Right lobe of liver (tissue), 6 donors: Measurements from ENCODE around the gene PML. TPM values are rescaled to one million over a fixed set of nuclear protein-coding genes. Genes with fewer than 3 reads are reported as not detected.
"Not testable (repeated sequence)": the region's sequence is repeated elsewhere in the genome, so short reads cannot be mapped to it uniquely, and the experiment has no call there.

Experiments used
- ATAC-seq, 4 donors: fragments of 200-7000 bp; cut with Tn5 transposase; one replicate each; pipeline ENCODE4 v1.9.1; 2020; ENCODE audit warnings: mild to moderate bottlenecking in 4 of 4, moderate library complexity in 4 of 4
- DNase-seq, 3 donors: peaks; one replicate each; pipeline ENCODE4 v3.0.0-alpha.2; 2020
- H3K27ac ChIP-seq, 3 donors: fragments of 200-600 bp; one replicate each; pipeline ENCODE4 v1.8.0; 2022
- H3K27me3 ChIP-seq, 2 donors: fragments of 200-600 bp; one replicate each; pipeline ENCODE4 v1.8.0; 2022
- H3K36me3 ChIP-seq, 4 donors: fragments of 200-600 bp; sonication (generic) in 1 of 4; one replicate each; pipeline versions ENCODE4 v1.5.1 to v1.8.0; 2017 to 2022; ENCODE audit warnings: control low read depth in 1 of 4
- H3K4me1 ChIP-seq, 4 donors: fragments of 200-600 bp; sonication (generic) in 1 of 4; one replicate each; pipeline versions ENCODE4 v1.5.1 to v1.8.0; 2017 to 2022; ENCODE audit warnings: control low read depth in 1 of 4
- H3K4me3 ChIP-seq, 3 donors: fragments of 200-600 bp; one replicate each; pipeline ENCODE4 v1.8.0; 2022
- H3K9me3 ChIP-seq, 4 donors: fragments of 200-600 bp; sonication (generic) in 1 of 4; one replicate each; pipeline versions ENCODE4 v1.5.1 to v1.8.0; 2017 to 2022; ENCODE audit warnings: control low read depth in 1 of 4
- CTCF ChIP-seq, 4 donors: fragments of 200-600 bp in 3 of 4; fragments of 450-650 bp in 1 of 4; IDR thresholded peaks; one replicate each; pipeline versions ENCODE4 v1.5.1 to v1.8.0; 2016 to 2022; ENCODE audit warnings: antibody characterized with exemption in 4 of 4, mild to moderate bottlenecking in 2 of 4
- POLR2A ChIP-seq: fragments of 450-650 bp; IDR thresholded peaks from one replicate; pipeline ENCODE4 v1.6.1; 2017; ENCODE audit warnings: antibody characterized with exemption, mild to moderate bottlenecking
- WGBS: methylation state at CpG from one replicate; pipeline ENCODE4 v1.1.6; 2018; ENCODE audit warnings: low coverage, low lambda C conversion rate; ENCODE audit not compliant: insufficient coverage; ENCODE audit errors: missing lambda C conversion rate; 5-methylcytosine and 5-hydroxymethylcytosine counted together
- intact Hi-C, 2 donors: fragments of 100-400 bp; cut with DNase I; formaldehyde crosslinking; loops; one replicate each; pipeline versions ENCODE4 v1.11.2 to v1.14.1; 2022
- total RNA-seq, 6 experiments: library from RNA; depleted of rRNA in 2 of 6; stranded (reverse); fragments of >200 nt in 2 of 6; fragmentation: NEBNext Ultra II Directional in 3 of 6; extraction: Animal tissue kit (Norgen Biotek cat#: 25700) in 3 of 6; gene quantifications; one replicate each; pipeline versions ENCODE4 v1.1.0 to v1.2.4, GENCODE V29; 2016 to 2023
- donor health status: DM: no; HTN: yes; CAD: no.
- donor health status: DM: no; HTN: no; CAD: no.
- donor health status: DM: no; HTN: no; CAD: no.
- donor health status: DM: no; HTN: yes; CAD: no.
- donor health status: DM: no; HTN: yes; CAD: no.

PML gene
- total RNA-seq, 6 experiments from 2014 or later: 10.8 to 36.1 (median 16.7) TPM

- Histone ChIP-seq H3K27me3 (no peaks in the 10 kb centered on the region), H3K4me3 (no peak overlapping the region), H3K27ac (no peak overlapping the region), H3K4me1 (no peaks in the 10 kb centered on the region), H3K9me3 (no peaks in the 10 kb centered on the region), H3K36me3 (peaks cover 0 to 5% (median 0%) of the 10 kb centered on the region in 4 donors)
- peak in 1 of 3 donors; percentile 33 for DNase-seq
- 70% methylated on average over 4 of the region's 7 CpGs for whole genome bisulfite sequencing
- no peak for ATAC-seq
- intact Hi-C loops: no loop called here
- TF ChIP-seq CTCF (IDR thresholded peaks at IDR 0.05): no peak
- no peak for TF ChIP-seq POLR2A
These were observed 51.2 kb downstream of the PML start for GRCh38 chr15:74045636-74046274.

GRCh38 chr15:74046275-74046674, 51.8 kb downstream of the PML start:
- no peak for TF ChIP-seq POLR2A
- no peak for TF ChIP-seq CTCF (IDR thresholded peaks at IDR 0.05)
- intact Hi-C loops: no loop called here
- Histone ChIP-seq H3K9me3 (no peaks in the 10 kb centered on the region), H3K4me1 (peaks cover 0 to 2% (median 0%) of the 10 kb centered on the region in 4 donors), H3K4me3 (no peak overlapping the region), H3K36me3 (peaks cover 0 to 5% (median 0%) of the 10 kb centered on the region in 4 donors), H3K27me3 (no peaks in the 10 kb centered on the region), H3K27ac (no peak overlapping the region)
- ATAC-seq (no peak), DNase-seq (peak in 1 of 3 donors; percentile 29)
- 85% methylated on average over 7 of the region's 7 CpGs for WGBS

GRCh38 chr15:74050127-74050526, 55.6 kb downstream of the PML start:
- intact Hi-C loops: no loop called here
- peak in 1 of 3 donors; percentile 33 for DNase-seq
- H3K27me3 ChIP-seq: no peaks in the 10 kb centered on the region
- no peak for TF ChIP-seq CTCF (IDR thresholded peaks at IDR 0.05)
- TF ChIP-seq POLR2A: no peak
- ATAC-seq: no peak
- H3K4me3 ChIP-seq: no peak overlapping the region
- H3K4me1 ChIP-seq: peaks cover 0 to 10% (median 1%) of the 10 kb centered on the region in 4 donors
- H3K9me3 ChIP-seq: no peaks in the 10 kb centered on the region
- no peaks in the 10 kb centered on the region for H3K36me3 ChIP-seq
- WGBS: 92% methylated on average over 4 of the region's 5 CpGs
- H3K27ac ChIP-seq: no peak overlapping the region

GRCh38 chr15:74050556-74051234, 56.2 kb downstream of the PML start:
- intact Hi-C loops: no loop called here
- Histone ChIP-seq H3K4me3 (no peak overlapping the region), H3K27ac (peak overlapping the region in 2 of 3 donors; percentile 41 to 47), H3K4me1 (peaks cover 0 to 10% (median 1%) of the 10 kb centered on the region in 4 donors), H3K27me3 (no peaks in the 10 kb centered on the region), H3K36me3 (no peaks in the 10 kb centered on the region), H3K9me3 (no peaks in the 10 kb centered on the region)
- peak in 1 of 4 donors; percentile 14 for ATAC-seq
- DNase-seq: no peak
- TF ChIP-seq CTCF (IDR thresholded peaks at IDR 0.05) (no peak), POLR2A (no peak)
- 73% methylated on average over 6 of the region's 8 CpGs for WGBS

- H3K27ac ChIP-seq, H3K9me3 ChIP-seq, intact Hi-C loops, H3K4me3 ChIP-seq, H3K27me3 ChIP-seq, H3K36me3 ChIP-seq, ATAC-seq: not testable (repeated sequence)
- DNase-seq: peak in 2 of 3 donors; percentile 15 to 42
- WGBS: no CpG with 5 or more reads among the region's 42 CpGs
- peaks cover 0 to 10% (median 1%) of the 10 kb centered on the region in 4 donors for H3K4me1 ChIP-seq
These were observed 58.0 kb downstream of the PML start for GRCh38 chr15:74052271-74053260.
